Measurements from ENCODE around the gene FOXJ1.

DNA sequence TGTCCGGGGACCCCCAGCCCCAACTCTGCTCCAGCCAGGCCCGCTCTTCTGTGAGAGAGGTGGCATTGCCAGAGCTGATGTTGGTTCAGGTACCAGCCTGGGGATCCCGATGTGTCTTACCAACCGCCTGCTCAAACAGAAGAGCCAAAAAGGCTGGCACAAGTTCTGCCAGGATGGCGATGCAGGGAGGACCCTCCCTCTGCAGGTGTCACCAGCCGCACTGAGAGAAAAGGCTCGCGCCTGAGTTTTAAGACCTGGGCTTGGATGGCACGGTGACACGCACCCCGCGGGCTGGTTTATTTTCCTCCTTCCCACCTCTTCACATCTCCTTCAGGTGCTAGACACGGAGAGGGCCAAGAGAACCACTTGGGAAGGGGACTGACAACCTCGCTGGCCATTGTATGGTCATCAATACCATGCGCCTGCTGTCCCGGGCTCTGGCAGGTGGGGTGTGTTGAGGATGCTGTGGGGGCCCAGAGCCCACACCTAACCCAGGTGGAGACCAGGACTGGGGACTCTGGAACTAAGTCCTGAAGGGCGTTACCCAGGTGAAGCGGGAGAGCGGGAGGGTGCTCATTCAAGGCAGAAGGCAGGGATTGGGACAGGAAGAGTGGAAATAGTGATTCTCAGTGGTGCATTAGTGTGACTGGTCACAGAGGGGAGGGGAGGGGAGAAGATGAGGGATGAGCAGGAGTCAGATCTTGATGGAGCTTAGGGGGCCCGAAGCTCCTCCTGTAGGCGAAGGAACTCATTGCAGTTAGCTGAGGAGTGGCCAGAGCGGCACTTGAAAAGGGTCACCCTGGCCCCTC, 16.3 kb downstream of the FOXJ1 start:
- TF ChIP-seq, protein P1, sequence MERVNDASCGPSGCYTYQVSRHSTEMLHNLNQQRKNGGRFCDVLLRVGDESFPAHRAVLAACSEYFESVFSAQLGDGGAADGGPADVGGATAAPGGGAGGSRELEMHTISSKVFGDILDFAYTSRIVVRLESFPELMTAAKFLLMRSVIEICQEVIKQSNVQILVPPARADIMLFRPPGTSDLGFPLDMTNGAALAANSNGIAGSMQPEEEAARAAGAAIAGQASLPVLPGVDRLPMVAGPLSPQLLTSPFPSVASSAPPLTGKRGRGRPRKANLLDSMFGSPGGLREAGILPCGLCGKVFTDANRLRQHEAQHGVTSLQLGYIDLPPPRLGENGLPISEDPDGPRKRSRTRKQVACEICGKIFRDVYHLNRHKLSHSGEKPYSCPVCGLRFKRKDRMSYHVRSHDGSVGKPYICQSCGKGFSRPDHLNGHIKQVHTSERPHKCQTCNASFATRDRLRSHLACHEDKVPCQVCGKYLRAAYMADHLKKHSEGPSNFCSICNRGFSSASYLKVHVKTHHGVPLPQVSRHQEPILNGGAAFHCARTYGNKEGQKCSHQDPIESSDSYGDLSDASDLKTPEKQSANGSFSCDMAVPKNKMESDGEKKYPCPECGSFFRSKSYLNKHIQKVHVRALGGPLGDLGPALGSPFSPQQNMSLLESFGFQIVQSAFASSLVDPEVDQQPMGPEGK (CRISPR knock-in tag; IDR thresholded peaks at IDR 0.05; ENCODE audit: borderline replicate concordance) = no peak
- TF ChIP-seq ZNF8 (CRISPR knock-in tag; IDR thresholded peaks at IDR 0.05) (no peak), PPARA (CRISPR knock-in tag; IDR thresholded peaks at IDR 0.05; ENCODE audit: borderline replicate concordance) (no peak), ZFP3 (CRISPR knock-in tag; IDR thresholded peaks at IDR 0.05) (no peak), SNAI2 (CRISPR knock-in tag; IDR thresholded peaks at IDR 0.05) (no peak), OSR1 (CRISPR knock-in tag; IDR thresholded peaks at IDR 0.05) (no peak), RARB (CRISPR knock-in tag; IDR thresholded peaks at IDR 0.05) (no peak), BACH2 (CRISPR knock-in tag; IDR thresholded peaks at IDR 0.05; ENCODE audit: borderline replicate concordance) (no peak), ZFP30 (CRISPR knock-in tag; IDR thresholded peaks at IDR 0.05) (no peak), ZNF565 (CRISPR knock-in tag; conservative IDR thresholded peaks at IDR 0.05; ENCODE audit: low read depth) (no peak), ZC3H10 (CRISPR knock-in tag; IDR thresholded peaks at IDR 0.05) (no peak)
- TF ChIP-seq, protein P2, sequence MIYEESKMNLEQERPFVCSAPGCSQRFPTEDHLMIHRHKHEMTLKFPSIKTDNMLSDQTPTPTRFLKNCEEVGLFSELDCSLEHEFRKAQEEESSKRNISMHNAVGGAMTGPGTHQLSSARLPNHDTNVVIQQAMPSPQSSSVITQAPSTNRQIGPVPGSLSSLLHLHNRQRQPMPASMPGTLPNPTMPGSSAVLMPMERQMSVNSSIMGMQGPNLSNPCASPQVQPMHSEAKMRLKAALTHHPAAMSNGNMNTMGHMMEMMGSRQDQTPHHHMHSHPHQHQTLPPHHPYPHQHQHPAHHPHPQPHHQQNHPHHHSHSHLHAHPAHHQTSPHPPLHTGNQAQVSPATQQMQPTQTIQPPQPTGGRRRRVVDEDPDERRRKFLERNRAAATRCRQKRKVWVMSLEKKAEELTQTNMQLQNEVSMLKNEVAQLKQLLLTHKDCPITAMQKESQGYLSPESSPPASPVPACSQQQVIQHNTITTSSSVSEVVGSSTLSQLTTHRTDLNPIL (CRISPR knock-in tag; IDR thresholded peaks at IDR 0.05; ENCODE audit: low read depth) = no peak
- TF ChIP-seq, protein P3, sequence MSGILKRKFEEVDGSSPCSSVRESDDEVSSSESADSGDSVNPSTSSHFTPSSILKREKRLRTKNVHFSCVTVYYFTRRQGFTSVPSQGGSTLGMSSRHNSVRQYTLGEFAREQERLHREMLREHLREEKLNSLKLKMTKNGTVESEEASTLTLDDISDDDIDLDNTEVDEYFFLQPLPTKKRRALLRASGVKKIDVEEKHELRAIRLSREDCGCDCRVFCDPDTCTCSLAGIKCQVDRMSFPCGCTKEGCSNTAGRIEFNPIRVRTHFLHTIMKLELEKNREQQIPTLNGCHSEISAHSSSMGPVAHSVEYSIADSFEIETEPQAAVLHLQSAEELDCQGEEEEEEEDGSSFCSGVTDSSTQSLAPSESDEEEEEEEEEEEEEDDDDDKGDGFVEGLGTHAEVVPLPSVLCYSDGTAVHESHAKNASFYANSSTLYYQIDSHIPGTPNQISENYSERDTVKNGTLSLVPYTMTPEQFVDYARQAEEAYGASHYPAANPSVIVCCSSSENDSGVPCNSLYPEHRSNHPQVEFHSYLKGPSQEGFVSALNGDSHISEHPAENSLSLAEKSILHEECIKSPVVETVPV (CRISPR knock-in tag; IDR thresholded peaks at IDR 0.05) = no peak

All from SK-N-SH treated with all-trans-retinoic acid at 6 μM for 48 hours (cell line).